Measurements from ENCODE around the gene POLR2M.

POLR2M gene

GRCh38 chr15:57741089-57741488 lies 34.6 kb downstream of the POLR2M start:
- DNase-seq, result no peak

GRCh38 chr15:57743424-57743823 lies 36.9 kb downstream of the POLR2M start:
- DNase-seq, result no peak

GRCh38 chr15:57746786-57747185 lies 40.3 kb downstream of the POLR2M start:
- DNase-seq, result no peak

- DNase-seq, result peak in 1 of 2 experiments; percentile 21
Observed at GRCh38 chr15:57747206-57747896, 40.8 kb downstream of the POLR2M start.

GRCh38 chr15:57751177-57751800 lies 44.8 kb downstream of the POLR2M start:
- DNase-seq, result no peak

GRCh38 chr15:57752436-57752835 lies 45.9 kb downstream of the POLR2M start:
- DNase-seq, result no peak

GRCh38 chr15:57752840-57753239 lies 46.3 kb downstream of the POLR2M start:
- DNase-seq, result no peak

- no peak for DNase-seq
Observed at GRCh38 chr15:57756466-57756865, 50.0 kb downstream of the POLR2M start.

- no peak for DNase-seq
Observed at GRCh38 chr15:57758560-57758959, 52.0 kb downstream of the POLR2M start.

- DNase-seq, result no peak
Observed at GRCh38 chr15:57761562-57761961, 55.0 kb downstream of the POLR2M start.

GRCh38 chr15:57762302-57762701 lies 55.8 kb downstream of the POLR2M start:
- DNase-seq, result no peak

- no peak for DNase-seq
Observed at GRCh38 chr15:57763176-57763964, 56.9 kb downstream of the POLR2M start.
